CD4-positive, alpha-beta T cell treated with Interferon gamma for 1 hour (primary cell): Measurements from ENCODE around the gene HSPA1A.
"Not testable (repeated sequence)": the region's sequence is repeated elsewhere in the genome, so short reads cannot be mapped to it uniquely, and the experiment has no call there.

ENCODE experiments used
- DNase-seq: peaks from one replicate; pipeline ENCODE4 v3.0.0-alpha.2; 2020

The HSPA1A gene

DNA sequence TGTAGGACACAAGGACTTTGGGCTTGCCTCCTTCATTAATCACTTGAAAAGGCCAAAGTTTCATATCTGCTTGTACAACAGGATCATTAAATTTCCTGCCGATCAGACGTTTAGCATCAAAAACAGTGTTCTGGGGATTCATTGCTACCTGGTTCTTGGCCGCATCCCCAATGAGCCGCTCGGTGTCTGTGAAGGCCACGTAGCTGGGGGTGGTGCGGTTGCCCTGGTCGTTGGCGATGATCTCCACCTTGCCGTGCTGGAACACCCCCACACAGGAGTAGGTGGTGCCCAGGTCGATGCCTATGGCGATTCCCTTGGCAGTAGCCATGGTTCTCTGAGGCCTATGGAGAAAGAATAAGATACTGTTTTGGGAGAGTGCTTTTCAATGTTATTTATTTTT is 3.7 kb upstream of the HSPA1A start:
- DNase-seq, result no peak

DNA sequence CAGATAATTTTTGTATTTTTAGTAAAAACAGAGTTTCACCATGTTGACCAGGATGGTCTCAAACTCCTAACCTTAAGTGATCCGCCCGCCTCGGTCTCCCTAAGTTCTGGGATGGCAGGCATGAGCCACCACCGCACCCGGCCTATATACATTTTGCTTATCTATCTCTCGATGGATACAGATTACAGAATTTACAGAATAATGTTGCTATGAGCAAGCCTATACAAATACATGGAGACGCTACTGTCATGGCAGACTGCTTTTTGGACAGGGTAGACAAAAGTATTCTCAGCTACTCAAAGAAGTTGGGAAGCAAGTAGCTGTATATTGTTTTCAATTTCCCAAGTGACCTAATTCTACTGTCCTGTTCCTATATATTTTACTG is 1.9 kb upstream of the HSPA1A start:
- no peak for DNase-seq

DNA sequence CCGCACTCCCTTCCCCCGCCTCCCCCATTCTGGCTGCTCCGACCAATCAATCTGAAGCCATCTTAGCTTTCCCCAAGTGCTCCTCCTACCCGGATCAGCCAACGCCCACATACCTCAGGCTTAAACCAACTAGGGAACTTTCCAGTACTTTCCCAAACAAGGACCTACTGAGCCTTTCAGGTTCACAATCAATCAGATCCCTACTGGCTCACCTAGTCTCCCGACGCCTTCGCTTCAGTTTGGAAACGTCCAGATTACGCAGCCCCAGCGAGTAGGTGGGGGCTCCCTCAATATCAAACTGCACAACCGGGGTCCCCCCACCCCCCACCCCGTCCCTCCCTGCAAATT is 692 bp upstream of the HSPA1A start:
- peak; percentile 72 for DNase-seq

DNA sequence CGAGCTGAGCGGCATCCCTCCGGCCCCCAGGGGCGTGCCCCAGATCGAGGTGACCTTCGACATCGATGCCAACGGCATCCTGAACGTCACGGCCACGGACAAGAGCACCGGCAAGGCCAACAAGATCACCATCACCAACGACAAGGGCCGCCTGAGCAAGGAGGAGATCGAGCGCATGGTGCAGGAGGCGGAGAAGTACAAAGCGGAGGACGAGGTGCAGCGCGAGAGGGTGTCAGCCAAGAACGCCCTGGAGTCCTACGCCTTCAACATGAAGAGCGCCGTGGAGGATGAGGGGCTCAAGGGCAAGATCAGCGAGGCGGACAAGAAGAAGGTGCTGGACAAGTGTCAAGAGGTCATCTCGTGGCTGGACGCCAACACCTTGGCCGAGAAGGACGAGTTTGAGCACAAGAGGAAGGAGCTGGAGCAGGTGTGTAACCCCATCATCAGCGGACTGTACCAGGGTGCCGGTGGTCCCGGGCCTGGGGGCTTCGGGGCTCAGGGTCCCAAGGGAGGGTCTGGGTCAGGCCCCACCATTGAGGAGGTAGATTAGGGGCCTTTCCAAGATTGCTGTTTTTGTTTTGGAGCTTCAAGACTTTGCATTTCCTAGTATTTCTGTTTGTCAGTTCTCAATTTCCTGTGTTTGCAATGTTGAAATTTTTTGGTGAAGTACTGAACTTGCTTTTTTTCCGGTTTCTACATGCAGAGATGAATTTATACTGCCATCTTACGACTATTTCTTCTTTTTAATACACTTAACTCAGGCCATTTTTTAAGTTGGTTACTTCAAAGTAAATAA is 2.0 kb downstream of the HSPA1A start:
- DNase-seq, result not testable (repeated sequence)

DNA sequence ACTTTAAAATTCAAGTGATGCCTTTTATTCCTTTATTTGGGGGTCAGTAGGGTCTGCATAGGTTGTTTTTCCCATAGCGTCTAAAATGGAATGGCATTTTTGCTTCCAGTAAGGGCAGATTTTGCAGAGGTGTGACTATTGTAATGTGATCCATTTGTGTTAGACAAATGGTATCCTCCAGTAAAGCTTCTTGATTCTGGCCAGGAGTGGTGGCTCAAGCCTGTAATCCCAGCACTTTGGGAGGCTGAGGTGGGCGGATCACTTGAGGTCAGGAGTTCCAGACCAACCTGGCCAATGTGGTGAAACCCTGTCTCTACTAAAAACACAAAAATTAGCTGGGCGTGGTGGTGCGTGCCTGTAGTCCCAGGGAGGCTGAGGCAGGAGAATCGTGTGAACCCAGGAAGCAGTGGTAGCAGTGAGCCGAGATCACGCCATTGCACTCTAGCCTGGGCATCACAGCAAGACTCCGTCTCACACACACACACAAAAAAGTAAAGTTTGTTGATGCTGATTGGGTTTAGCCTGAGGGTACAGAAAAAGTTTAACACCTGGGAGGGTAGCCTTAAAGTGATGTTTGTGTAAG is 2.7 kb downstream of the HSPA1A start:
- DNase-seq, result peak; percentile 18

DNA sequence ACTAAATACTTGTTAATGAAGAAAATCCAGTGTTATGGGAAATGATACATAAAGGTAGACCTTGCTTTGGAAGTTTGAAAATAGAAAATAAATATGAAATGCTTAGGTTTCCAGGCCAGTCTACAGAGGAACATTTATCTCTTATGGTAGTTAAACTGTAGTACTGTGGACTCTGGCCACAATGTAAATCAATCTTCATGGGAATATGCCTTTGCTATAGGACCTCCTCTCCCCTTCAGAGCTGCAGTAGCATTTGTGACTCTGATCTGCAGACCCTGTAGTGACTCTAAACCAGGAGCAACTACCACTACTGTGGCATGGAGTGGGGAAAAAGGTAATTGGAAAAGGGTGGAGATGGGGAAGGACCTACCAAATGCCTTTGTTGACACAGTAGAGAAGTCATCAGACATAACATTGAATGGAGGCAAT is 4.5 kb downstream of the HSPA1A start:
- DNase-seq, result no peak

DNA sequence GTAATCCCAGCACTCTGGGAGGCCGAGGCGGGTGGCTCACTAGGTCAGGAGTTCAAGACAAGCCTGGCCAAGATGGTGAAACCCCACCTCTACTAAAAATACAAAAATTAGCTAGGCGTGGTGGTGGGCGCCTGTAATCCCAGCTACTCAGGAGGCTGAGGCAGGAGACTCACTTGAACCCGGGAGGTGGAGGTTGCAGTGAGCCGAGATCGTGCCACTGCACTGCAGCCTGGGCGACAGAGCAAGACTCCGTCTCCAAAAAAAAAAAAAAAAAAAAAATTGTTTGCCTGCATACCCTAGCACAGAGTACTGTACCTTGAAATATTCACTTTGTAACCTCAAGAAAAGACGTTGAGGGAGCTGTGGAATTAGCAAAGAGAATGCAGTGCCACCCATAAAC is 5.1 kb downstream of the HSPA1A start:
- DNase-seq, result not testable (repeated sequence)

DNA sequence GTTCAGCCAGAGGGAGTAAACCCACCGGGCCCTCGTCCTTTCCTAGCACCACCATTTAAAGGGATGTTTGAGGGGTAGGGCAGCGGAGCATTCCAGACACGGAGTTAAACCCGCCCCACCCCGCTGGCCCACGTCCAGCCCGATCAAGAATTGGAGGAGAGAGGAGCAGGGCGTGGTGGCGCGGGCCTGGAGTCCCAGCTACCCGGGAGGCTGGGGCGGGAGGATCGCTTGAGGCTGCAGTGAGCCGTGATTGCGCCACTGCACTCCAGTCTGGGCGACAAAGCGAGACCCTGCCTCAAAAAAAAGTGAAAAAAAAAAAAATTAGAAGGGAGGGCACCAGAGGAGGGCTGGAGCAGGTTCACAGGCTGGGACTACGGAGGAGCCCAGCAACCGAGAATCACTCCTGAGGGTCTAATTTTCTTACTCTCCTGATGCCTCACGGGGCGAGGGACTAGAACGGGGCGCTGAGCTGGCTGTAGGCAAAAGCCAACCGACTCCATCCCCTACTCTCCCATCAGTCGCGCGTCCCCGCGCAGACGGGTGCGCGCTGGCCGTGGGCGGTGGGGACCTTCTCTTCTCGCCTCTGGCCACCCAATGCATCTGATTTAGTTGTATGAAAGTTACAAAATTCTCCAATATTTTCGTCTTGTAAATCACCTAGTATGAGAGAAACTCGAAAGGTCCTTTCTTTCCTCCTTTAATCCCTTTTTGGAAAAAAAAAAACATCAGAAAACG is 6.1 kb downstream of the HSPA1A start:
- peak; percentile 45 for DNase-seq

DNA sequence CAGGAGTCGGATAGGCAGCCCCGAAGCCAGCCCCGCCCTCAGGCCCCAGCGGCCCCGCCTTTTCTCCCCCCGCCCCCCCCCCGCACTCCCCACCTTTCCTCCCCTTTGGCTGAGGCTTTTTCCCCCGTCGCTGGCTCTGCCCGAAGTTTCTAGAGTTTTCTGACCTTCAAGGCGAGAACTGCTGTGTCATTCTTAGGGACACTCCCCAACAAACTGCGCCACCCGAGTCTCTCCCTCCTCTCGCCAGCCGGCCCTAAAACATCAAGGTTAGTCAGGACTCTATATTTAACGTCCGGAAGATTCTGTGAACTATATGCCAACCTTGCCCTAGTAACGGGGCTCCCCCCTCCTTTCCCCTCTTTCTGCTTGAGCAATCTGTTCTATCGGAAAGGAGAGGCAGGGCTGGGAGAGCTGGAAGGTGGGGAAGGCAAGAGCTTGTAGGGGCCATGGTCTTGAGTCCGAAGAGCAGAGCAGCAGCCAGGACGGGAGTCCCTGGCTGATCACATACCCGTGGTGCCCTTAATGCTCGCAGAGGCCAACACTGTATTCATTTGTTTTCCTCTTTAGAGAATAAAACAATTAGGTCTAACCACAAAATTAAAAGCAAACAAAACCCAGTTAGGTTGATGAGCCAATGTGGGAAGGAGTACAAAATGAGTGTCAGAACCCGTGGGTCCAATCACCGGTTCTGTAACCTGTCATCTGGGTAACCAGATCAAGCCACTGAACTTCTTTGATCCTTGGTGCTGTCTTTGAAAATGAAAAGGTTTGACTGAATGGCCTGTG is 6.9 kb downstream of the HSPA1A start:
- DNase-seq, result peak; percentile 76

DNA sequence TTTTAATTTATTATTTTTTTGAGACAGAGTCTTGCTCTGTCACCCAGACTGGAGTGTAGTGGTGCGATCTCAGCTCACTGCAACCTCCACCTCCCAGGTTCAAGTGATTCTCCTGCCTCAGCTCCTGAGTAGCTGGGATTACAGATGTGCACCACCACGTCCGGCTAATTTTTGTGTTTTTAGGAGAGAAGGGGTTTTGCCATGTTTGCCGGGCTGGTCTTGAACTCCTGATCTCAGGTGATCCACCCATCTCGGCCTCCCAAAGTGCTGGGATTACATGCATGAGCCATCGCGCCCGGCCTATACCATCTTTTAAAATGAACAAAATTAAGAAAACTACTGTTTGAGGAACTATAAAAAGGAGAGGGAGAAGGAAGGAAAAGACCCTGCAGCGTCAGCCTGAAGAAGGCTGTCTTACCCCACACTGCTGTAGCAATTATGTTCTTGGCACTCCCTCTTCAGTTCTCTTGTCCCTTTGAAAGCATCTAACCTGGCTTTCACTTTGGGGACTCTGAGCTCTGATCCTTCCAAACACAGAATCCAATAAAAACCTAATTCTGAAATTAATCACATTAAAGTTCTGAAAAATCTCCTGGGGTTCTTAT is 8.4 kb downstream of the HSPA1A start:
- not testable (repeated sequence) for DNase-seq

DNA sequence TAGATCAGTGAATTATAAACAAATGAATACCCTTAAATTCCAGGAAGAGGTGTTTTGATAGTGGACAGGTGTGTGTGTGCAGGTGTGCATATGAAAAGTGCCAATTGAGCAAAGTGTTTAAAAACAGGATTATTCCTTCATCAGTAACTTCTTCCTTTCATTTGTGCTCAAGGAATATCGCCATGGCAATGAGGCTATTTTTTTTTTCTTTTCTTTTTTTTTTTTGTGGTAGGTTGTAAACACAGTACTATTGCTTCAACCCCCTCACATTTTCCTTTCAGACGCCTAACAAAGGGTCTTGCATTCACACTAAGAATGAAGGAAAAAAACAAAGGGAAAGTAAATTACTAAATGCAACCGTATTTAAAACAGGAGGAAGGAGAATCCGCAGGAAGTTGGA is 10.2 kb downstream of the HSPA1A start:
- no peak for DNase-seq

DNA sequence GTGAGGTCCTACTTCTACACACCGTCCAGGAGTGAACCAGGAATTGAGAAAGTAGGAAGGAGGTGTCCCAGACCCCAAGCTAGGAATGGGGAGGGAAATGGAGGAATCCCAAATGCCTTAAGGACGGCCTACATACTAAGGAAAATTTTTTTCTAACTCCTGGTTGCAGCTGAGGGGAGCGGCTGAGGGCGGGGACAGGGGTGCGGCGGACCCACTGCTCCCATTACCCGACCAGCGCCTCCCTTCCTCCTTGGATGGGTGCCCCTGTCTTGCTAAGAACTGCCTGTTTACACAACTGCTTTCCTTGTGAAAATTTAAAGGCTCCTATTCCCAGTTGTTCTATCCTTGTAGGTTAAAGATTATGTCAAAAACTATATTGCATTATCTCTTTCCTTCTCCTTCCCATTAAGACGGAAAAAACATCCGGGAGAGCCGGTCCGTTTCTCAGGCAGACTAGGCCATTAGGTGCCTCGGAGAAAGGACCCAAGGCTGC is 11.5 kb downstream of the HSPA1A start:
- DNase-seq, result no peak

DNA sequence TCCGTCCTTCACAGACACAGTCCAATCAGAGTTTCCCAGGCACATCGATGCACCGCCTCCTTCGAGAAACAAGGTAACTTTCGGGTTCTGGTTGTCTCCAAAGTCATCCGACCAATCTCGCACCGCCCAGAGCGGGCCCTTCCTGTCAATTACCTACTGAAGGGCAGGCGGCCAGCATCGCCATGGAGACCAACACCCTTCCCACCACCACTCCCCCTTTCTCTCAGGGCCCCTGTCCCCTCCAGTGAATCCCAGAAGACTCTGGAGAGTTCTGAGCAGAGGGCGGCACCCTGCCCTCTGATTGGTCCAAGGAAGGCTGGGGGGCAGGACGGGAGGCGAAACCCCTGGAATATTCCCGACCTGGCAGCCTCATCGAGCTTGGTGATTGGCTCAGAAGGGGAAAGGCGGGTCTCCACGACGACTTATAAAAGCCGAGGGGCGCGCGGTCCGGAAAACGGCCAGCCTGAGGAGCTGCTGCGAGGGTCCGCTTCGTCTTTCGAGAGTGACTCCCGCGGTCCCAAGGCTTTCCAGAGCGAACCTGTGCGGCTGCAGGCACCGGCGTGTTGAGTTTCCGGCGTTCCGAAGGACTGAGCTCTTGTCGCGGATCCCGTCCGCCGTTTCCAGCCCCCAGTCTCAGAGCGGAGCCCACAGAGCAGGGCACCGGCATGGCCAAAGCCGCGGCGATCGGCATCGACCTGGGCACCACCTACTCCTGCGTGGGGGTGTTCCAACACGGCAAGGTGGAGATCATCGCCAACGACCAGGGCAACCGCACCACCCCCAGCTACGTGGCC is 12.1 kb downstream of the HSPA1A start, which contains the start of gene HSPA1B:
TSS of gene HSPA1B (plus strand) at position 453 of the 794 bp plus-strand sequence. CDS start at position 666, 213 bp downstream.
- peak; percentile 96 for DNase-seq

DNA sequence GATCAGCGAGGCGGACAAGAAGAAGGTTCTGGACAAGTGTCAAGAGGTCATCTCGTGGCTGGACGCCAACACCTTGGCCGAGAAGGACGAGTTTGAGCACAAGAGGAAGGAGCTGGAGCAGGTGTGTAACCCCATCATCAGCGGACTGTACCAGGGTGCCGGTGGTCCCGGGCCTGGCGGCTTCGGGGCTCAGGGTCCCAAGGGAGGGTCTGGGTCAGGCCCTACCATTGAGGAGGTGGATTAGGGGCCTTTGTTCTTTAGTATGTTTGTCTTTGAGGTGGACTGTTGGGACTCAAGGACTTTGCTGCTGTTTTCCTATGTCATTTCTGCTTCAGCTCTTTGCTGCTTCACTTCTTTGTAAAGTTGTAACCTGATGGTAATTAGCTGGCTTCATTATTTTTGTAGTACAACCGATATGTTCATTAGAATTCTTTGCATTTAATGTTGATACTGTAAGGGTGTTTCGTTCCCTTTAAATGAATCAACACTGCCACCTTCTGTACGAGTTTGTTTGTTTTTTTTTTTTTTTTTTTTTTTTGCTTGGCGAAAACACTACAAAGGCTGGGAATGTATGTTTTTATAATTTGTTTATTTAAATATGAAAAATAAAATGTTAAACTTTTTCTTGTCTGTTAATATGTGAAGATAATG is 14.4 kb downstream of the HSPA1A start:
- DNase-seq, result no peak

DNA sequence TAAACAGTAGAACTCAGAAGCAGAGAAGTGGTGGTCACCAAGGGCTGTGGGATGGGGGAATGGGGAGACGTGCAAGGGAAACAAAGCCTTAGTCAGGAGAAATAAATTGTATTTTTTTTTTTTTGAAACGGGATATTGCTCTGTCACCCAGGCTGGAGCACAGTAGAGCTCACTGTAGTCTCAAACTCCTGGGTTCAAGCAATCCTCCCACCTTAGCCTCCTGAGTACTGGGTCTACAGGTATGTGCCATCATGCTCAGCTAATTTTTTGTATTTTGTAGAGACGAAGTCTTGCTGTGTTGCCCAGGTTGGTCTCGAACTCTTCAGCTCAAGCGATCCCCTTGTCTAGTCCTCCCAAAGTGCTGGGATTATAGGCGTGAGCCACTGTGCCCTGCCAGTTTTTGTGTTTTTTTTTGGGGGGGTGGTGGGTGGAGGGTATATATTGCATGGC is 15.6 kb downstream of the HSPA1A start:
- peak; percentile 24 for DNase-seq

DNA sequence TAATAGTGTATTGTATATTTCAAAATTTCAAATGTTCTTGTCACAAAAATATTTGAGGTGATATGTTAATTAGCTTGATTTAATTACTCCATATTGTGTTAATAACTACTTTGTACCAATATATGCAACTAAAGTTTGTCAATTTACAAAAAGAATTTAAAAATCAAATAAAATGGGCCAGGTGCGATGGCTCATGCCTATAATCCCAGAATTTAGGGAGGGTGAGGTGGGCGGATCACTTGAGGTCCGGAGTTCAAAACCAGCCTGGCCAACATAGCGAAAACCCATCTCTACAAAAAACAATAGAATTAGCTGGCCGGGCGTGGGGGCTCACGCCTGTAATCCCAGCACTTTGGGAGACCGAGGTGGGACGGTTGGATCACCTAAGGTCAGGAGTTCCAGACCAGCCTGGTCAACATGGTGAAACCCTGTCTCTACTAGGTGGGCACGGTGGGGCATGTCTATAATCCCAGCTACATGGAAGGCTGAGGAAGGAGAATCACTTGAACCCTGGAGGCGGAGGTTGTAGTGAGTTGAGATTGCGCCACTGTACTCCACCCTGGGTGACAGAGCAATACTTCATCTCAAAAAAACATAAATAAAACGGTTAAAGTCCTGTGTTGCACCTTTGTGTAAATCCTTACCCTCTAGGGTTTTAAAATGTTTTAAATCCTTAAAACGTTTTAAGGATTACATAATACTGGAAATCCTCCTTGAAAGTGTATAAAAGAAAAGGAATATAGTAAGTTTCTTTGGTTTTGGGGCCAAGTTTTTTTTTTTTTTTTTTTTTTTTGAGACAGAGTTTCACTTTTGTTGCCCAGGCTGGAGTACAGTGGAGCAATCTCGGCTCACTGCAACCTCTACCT is 16.2 kb downstream of the HSPA1A start:
- DNase-seq, result peak; percentile 52

DNA sequence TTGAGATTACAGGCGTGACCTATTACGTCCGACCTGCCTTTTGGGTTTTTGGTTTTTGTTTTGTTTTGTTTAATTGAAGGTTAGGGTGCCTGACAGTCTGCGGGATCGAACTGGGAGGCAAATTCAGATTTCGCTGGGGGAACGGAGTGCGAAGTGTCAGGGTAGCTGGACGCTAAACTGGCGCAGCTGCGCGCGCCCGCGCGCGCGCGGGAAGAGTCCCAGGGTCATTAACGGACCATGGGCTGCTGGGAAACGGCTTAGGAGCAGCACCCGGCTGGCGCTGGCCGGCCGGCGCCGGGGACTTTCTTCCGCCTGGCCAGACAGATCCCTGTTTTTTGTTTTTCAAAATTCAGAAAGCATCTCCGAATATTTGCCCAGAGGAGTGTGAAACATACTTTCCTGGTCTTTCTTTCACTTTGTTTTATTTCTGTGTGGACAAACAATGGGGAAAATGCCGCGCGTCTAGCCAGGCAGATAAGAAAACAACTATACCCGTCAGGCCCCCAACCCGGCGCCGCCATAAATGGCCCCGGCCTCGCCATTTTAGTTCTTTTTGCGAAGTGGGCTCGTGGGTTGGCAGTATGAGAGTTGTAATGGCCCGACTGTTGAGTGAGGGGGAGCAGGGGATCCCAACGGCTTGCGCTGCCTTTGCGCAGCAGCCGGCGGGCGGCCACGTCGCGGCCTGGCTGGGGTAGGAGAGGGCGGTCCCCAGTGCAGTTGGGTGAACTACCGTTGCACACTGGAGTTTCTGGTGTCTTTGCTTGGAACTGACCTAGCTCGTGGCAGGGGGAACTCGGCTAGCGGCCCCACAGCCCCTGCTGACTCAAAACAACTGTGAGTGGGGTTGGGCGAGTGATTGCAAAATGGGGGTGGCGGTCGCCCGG is 19.3 kb downstream of the HSPA1A start:
- DNase-seq, result peak; percentile 78

DNA sequence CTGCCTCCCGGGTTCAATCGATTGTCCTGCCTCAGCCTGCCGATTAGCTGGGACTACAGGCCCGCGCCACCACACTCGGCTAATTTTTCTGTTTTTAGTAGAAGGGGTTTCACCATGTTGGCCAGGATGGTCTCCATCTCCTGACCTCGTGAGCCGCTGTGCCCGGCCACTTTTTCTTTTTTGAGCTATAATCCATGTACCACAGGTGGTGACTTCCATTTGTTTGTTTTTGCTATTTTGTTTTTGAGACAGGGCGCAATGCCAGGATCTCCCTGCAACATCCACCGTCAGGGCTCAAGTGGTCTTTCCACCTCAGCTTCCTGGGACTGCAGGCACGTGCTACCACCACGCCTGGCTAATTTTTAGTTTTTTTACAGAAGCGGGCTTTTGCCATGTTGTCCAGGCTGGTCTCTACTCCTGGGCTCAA is 20.7 kb downstream of the HSPA1A start:
- DNase-seq, result no peak
